Stimulated activated CD8-positive, alpha-beta memory T cell treated with anti-CD3 and anti-CD28 coated beads, Interleukin-7, amount 100 ng/mL, for 1 hour (primary cell): ENCODE results near the gene RBP2.

Experiments
- DNase-seq, 2 donors: peaks; one replicate each; pipeline ENCODE4 v3.0.0-alpha.2; 2020; ENCODE audit warnings: low read depth in 2 of 2

RBP2 gene

GRCh38 chr3:139476348-139476747 lies at the start of gene RBP2:
RBP2 (minus strand) TSS chr3:139476516; CDS start chr3:139476459, 57 bp downstream.
- DNase-seq = no peak

DNA sequence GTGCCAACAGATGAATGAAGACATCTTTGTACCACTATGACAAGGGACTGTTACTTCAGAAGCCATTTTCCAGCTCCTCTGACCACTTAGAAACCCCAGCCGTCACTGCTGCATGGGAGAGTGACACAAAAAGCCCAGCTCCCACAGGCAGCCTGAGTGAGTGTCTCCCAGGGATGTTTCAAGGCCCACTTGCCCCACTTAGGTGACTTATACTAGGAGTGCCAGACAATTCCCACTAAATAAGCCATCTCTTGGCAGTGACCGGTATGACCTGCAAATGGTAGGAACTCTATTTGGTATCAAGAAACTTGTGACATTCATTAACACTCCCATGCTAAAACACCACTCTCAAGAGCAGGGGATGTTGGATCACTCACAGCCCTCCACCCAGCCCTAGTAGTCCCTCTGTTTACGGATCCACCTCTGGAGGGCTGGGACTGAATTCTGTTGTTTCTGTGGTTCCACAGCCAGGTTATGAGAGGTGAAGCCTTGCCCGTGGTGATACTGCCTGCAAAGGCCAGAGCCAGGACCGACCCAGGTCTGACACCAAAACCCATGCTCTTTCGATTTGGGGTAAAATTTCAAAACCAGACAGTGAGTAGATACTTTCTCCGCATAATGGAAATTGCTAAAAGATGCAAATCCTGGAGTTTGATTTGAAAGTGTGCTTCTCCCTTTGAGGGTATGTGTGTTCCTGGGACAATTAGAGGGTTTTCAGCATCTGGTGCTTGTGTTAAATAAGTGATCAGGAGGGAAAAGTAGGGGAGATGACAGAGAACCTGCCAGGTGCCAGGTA lies 48.7 kb upstream of the RBP2 start:
- no peak for DNase-seq

GRCh38 chr3:139523718-139524117 lies 47.4 kb upstream of the RBP2 start:
- DNase-seq = no peak

DNA sequence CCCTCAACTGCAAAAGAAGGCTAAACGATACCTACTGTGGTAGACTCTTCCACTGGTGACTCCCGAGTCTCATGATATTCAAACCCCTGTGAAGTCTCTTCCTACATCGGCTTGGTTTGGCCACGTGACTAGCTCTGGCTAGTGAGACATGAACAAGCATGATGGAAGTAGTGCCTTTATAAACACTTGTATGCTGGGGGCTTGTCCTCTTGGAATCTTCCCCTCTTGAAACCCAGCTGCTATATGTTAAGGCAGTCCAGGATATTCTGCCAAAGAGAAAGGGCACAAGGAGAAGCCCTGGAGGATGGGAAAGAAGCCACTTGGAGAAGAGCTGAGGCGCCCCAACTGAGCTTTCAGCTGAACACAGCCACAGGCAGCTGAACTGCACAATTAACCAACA lies 46.9 kb upstream of the RBP2 start:
- DNase-seq = no peak

- no peak for DNase-seq
Observed at GRCh38 chr3:139522421-139522820, 46.1 kb upstream of the RBP2 start.

DNA sequence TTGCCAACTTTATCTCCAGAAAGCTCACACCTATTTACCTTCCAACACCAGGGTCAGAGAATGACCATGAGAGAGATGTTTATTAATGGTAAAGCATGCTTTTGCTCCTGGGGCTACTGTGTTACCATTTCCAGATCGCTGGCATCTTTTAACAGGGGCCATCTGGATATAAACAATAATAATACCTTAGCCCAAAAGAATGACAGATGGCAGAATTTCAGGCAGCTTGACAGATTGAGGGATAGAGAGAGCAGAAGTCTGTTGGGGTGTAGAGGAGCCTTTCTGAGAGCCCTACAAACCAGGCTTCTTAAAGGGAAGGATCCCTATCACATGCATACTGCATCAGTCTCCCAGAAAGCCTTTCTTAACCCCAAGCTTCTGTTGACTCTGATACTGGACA lies 45.5 kb upstream of the RBP2 start:
- no peak for DNase-seq

DNA sequence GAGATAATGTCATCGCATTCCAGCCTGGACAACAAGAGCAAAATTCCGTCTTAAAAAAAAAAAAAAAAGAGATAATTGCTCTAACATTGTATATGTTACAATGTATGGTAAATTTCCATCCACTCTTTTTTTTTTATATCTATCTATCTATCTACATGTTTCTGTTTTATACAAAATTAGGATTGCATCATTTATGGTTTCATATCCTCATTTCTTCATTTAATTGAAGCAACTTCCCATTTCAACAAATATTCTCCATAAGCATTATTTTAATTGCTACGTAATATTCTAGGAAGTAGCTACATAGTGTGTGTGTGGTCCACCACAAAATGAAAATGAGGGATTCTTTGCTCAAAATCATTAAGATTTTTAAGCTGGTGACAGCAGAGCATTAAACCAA lies 44.8 kb upstream of the RBP2 start:
- no peak for DNase-seq

- no peak for DNase-seq
Observed at GRCh38 chr3:139519998-139520737, 43.9 kb upstream of the RBP2 start.

- DNase-seq = no peak
Observed at GRCh38 chr3:139518926-139519842, 42.9 kb upstream of the RBP2 start.

DNA sequence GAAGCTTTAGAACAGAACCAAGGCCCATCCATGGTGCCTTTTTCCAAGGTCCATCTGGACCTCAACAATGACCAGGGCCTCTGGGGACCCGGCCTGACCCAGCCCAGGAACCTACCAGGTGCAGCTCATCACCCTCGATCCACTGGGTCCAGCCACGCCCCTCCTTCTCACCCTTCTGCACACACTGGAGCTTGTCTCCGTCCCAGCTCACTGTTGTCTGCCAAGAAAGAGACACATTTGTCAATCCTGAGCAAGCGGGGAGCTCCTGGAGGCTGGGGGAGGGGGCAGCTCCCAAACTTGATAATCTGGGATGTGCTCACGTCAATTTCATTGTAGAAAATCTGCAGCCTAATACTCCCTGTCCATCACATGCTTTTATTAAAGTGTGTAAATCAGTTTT lies 42.0 kb upstream of the RBP2 start:
- DNase-seq = no peak

DNA sequence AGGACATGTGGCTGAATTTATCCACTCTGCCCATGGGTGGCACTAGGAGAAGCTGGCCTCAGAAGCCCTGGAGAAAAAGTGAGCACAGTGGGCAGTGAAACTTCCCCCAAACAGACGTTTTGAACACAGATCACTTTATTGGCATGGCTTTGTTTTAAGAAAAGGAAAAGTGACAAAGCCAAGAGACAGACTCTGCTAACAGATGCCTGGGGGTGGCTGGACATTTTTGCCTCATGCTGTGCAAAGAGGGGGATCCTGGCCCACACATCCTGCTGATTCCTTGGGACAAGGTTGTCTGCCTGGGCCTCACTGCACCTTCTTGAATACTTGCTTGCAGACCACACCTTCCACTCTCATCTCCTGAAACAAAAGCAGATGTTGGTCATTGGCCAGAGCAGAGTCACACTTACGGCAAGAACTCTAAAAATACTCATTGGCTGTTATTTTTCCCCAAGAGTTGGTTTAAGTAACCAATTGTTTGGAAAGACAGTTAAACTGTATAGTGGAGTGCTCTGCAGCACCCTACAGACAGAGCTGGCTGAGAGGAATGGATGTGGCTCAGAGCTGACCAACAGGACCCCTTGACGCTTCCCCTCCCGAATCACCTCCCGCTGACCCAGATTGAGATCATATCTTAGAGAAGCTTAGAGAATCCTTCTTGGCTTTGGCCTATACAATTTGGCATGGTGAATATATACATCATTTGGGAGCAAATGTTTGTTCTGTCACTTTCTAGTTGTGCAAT lies 41.2 kb upstream of the RBP2 start:
- DNase-seq = no peak

DNA sequence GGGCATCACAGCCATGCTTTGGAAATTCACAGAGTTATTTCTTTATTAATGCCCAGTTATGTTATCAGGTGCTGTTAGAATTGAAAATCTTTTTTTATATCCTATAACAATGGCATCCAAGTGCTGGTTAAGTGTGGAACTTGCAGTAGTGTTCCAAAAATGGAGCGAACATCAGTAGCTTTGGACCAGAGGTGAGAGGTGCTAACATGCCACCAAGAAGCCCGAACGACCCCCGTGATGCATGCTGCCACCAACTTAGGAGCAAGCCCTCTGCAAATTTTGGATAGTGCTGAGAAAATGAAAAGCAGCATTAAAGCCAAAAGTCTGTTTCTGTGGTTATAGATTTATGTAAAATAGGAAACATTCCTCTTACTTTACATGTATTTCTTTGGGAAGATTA lies 38.4 kb upstream of the RBP2 start:
- DNase-seq = no peak

- DNase-seq = no peak
Observed at GRCh38 chr3:139509631-139510030, 33.3 kb upstream of the RBP2 start.

GRCh38 chr3:139506766-139507165 lies 30.4 kb upstream of the RBP2 start:
- no peak for DNase-seq

- no peak for DNase-seq
Observed at GRCh38 chr3:139505829-139506386, 29.6 kb upstream of the RBP2 start.

- DNase-seq = no peak
Observed at GRCh38 chr3:139499536-139499935, 23.2 kb upstream of the RBP2 start.

- no peak for DNase-seq
Observed at GRCh38 chr3:139493826-139494385, 17.6 kb upstream of the RBP2 start.

DNA sequence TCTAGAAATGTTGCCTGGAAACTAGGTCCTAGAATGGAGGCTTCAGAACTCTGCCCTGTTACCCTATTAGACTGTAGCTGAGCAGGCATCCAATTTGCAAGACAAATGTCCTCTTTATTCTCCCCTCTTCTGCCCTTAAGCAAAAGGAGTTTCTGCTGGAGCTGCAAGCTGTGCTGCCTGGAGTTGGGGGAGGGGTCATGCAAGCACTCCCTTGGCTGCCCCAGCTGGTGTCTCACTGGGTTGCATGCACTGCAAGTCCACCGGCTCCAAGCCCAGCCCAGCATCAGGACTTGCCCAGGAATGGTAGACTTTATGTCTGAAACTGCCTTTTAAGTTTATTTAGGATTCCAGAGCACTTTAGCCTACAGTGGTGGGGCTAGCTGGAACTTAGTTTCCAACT lies 15.7 kb upstream of the RBP2 start:
- DNase-seq = no peak

DNA sequence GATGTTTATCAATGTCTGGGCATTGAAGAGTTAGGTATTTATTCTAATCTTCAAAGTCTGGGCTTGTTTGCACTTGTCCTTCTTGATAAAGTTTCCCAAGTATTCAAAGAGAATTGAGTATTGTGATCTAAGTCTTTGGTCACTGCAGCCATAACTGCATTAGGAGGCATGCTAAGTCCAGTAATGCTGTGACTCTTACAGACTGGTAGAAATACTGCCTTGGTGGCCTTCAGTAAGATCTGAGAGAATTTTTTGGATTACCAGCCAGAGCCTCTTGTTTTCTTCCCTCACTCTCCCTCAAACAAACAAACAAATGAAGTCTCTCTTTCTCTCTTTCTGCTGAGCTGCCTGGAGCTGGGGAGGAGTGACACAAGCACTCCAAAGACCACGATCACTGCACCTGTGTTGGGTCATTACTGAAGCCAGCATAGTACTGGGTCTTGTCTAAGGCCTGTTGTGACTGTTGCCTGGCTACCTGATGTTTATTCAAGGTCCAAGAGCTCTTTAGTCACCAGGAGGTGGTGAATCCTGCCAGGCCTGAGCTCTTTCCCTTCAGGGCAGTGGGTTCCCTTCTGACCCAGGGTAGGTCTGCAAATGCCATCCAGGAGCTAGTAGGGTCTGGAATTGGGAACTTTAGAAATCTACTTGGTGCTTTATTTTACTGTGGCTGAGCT lies 14.8 kb upstream of the RBP2 start:
- DNase-seq = no peak

DNA sequence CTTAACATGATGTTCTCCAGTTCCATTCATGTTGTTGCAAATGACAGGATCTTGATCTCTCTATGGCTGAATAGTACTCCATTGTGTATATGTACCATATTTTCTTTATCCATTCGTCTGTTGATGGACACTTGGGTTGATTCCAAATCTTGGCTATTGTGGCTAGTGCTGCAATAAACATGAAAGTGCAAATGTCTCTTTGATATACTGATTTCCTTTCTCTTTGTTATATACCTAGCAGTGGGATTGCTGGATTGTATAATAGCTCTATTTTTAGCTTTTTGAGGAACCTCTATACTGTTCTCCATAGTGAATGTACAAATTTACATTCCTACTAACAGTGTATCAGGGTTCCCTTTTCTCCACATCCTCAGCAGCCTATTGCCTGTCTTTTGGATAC lies 5.9 kb upstream of the RBP2 start:
- no peak for DNase-seq
